ENCODE measurements around the gene FBXO2.
"Not testable (repeated sequence)": the region's sequence is repeated elsewhere in the genome, so short reads cannot be mapped to it uniquely, and the experiment has no call there.

FBXO2 gene

DNA sequence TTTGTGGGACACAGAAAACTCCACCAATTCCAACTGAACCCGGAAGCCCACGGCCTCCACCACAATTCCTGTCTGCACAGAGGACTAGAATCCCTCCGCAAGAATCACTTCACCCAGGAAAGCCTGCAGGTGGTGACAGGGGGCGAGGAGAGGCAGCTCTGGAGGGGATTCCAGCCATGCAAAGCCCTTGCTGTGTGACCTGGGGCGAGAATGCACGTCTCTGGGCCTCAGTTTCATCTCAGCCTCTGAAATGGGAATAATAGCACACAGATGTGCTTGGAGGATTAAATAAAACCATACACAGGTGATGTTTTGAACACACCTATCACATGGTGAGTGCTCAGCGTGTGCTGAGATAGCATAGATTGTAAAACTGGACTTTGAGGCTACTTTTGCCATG lies 14.1 kb downstream of the FBXO2 start:
- H3K4me3 ChIP-seq (ENCODE audit: low read depth, low read length), result no peak overlapping the region
- no peak for DNase-seq (ENCODE audit: low read depth)

DNA sequence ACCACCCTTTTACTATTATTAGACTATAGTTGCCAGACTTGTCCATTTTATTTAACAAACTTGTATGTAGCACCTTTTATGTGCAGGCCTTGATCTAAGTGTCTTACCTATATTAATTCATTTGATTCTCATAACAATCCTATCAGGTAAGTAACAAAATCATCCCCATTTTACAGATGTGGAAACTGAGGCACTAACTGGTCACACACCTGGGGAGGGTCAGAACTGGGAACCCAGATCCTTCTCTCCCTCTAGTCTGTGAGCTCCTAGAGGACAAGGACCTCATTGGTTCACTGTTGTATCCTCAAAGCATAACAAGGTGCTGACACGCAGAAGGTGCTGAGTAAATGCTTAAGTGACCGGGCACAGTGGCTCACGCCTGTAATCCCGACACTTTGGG lies 14.9 kb downstream of the FBXO2 start:
- DNase-seq (ENCODE audit: low read depth), result no peak
- no peak overlapping the region for H3K4me3 ChIP-seq (ENCODE audit: low read depth, low read length)

DNA sequence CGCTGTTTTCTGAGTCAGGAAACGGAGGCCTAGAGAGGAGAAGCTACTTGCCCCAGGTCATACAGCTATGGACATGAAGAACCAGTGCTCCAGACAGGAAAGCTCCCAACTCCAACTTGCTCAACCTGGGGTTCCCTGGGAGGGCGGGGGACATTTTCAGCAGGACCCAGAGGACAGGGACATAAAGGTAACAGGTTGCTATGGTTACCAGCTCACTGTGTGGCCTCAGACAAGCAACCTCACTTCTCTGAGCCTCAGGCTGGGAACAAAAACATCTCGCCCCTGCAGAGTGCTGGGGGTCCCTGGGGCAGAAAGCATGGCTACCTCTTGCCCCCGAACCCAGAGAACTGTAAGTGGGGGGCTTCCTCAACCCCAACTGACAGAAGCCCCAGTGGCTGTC lies 16.1 kb downstream of the FBXO2 start:
- no peak for DNase-seq (ENCODE audit: low read depth)
- no peak overlapping the region for H3K4me3 ChIP-seq (ENCODE audit: low read depth, low read length)

DNA sequence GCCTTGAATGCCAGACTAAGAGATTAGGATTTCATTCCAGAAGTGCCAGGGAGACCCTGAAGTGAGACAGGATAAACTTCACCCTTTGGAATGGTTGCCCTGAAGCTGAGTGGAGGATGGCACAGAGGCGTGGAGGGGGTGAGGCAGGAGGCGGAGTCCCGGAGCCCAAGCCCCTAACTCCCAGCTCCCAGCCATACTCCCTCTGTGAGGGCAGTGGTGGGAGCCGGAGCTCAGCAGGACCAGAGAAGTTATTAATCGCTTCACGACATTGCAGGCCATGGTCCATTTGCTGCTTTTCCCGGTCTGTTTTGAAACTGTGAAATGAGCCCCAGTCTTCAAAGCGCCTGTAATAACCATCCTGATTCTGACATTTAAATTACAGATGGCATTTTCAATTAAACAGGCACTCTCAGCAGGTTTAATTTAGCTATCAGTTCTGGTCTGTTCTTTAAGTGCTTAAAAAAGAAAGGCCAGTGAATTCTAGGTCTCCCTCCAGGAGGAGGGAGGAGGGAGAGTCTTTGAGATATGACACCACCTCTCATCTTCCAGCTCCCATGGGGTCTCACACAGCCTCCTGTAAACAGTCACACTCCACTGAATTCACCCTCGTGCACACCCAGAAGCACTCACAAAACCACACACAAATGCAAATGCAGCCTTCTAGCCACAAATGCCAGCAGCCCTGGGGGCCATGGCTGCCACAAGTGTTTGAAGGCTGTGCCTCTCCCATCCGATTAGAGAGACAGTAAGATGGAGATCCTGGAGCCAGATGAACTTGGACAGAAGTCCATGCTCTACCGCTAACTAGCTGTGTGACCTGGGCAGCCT lies 19.6 kb downstream of the FBXO2 start:
- DNase-seq (ENCODE audit: low read depth), result no peak
- H3K4me3 ChIP-seq (ENCODE audit: low read depth, low read length), result no peak overlapping the region

DNA sequence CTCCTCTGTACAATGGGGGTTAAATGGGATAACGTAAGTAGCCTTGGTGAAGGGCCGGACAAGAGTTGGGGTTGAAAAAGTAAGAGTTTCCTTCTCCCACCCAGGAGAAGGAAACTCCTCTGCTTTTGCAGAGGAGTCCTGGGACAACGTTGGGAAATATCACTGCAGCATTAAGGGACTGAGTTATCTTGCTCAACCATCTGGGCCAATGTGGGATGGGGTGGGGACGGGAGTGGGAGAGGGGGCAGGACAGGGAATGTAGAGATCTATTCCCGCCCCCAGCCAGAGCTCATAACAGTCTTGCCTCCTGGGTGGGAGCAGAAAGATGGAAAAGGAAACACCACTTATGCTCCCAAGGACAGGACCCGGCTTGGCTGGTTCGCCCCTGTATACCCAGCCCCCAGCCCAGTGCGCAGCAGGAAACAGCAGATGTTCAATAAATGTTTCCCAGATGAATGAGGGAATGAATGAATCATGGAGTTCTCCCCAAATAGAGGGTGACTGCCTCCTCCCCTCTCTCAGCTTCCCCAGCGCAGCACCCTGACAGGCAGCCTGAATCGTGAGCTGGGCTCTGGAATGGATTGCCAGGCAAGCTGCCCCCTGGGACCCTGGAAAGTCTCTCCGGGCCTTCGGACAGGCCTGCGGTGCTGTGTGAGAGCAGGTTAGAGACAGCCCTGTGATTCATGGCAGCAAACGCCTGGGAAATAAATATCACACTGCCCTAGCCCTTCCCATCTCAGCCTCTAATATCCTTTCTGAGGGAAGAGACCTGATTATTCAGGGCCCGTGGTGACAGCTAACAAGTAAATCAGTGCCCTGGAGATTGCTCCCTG lies 24.8 kb downstream of the FBXO2 start:
- no peak for DNase-seq (ENCODE audit: low read depth)
- H3K4me3 ChIP-seq (ENCODE audit: low read depth, low read length), result no peak overlapping the region

DNA sequence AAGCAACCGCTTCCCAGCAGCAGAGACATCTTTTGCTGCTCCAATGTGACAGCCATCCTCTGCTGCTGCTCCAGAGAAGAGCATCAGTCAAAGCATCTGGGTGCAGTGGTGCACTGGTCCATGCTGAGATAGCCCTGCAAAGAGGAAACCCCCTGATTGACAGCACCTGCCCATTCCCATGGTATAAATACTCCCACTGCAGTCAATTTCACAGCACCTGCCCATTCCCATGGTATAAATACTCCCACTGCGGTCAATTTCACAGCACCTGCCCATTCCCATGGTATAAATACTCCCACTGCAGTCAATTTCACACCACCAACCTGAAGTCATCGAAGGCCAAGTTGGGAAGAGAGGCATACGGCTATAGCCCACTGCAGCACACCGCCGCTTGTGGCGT lies 25.5 kb downstream of the FBXO2 start:
- H3K4me3 ChIP-seq (ENCODE audit: low read depth, low read length), result no peak overlapping the region
- DNase-seq (ENCODE audit: low read depth), result no peak

DNA sequence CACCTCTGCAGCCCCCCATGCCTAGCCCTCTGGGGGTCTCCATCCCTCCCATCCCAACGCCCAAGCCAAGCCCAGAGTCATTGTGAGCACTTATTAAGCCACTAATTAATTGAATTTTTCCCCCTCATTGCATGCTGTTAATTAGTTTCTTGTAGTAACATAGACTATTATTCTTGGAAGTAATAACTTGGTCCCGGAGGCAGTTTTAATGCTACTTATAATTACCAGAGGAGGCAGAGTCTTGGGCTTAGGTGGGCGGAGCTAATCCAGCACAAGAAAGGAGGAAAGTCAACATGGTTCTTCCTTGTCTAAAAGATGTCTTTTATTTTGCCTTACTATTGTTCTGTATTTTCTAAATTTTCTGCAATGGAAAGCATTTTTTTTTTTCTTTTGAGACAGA lies 27.7 kb downstream of the FBXO2 start:
- H3K4me3 ChIP-seq (ENCODE audit: low read depth, low read length), result no peak overlapping the region
- no peak for DNase-seq (ENCODE audit: low read depth)

DNA sequence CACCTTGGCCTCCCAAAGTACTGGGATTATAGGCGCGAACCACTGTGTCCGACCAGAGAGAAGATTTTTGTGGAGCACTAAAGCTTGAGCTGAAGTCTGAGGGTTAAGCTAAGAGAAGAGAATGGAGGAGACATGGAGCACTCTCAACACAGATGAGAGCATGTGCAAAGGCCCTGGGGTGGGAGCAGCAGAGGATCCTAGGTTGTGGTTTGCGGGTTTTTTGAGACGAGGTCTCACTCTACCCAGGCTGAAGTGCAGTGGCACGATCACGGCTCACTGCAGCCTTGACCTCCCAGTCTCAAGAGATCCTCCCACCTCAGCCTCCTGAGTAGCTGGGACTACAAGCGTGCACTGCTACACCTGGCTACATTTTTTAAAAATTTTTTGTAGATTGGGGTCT lies 30.5 kb downstream of the FBXO2 start:
- no peak overlapping the region for H3K4me3 ChIP-seq (ENCODE audit: low read depth, low read length)
- DNase-seq (ENCODE audit: low read depth), result no peak

DNA sequence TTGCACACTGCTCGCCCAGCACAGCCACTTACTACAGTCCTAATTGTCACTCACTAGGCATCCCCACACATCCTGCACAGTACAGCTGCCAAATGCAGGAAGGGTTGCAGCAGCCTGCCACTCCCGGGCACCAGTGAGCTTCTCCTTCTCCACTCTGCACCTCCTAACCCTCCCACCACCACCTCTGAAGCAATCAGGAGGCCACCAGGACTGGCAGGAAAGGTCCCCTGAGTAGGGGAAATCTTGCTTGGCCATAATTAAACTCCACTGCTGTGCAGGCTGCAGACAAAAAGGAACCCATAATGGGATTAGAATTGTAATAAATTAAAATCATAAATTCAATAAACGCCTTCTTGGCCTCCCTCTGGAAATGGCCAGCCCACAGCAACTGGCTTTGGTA lies 31.8 kb downstream of the FBXO2 start:
- no peak for DNase-seq (ENCODE audit: low read depth)
- H3K4me3 ChIP-seq (ENCODE audit: low read depth, low read length), result no peak overlapping the region

DNA sequence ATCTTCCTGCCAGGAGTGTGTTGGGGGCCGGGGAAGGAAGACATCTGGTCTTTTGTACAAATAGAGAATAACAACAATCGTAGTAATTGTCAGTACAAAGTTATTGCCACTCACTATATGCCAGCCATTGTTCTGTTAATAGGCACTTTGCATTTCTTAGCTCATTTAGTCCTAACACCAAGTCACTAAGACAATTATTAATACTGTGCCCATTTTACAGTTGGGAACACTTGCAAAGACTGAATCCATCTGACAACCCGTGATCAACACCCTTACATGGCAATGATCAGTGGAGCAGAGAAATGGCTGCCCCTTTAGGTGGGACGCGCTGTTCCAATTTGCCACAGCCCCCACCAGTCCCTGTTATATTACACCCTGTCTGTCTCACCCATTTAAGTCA lies 33.3 kb downstream of the FBXO2 start:
- no peak overlapping the region for H3K4me3 ChIP-seq (ENCODE audit: low read depth, low read length)
- no peak for DNase-seq (ENCODE audit: low read depth)

DNA sequence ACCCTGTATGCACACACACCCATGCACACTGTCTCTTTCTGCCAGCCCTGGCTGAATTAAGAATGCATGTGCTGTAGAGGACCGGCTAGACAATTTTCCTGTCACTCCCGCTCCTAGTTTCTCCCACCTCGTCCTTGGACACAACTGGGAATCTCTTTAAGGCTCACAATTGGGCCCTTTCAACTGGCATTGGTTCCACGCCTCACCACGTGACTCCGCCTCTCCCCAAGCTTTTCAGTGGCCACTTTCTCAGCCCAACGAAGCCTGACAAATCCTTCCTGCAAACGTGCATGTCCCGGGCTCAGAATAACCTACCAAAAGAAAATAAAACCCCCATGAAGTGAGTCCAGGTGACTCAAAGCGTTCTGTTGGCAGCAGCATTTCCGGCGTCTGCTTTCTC lies 33.8 kb downstream of the FBXO2 start:
- H3K4me3 ChIP-seq (ENCODE audit: low read depth, low read length), result no peak overlapping the region
- no peak for DNase-seq (ENCODE audit: low read depth)

DNA sequence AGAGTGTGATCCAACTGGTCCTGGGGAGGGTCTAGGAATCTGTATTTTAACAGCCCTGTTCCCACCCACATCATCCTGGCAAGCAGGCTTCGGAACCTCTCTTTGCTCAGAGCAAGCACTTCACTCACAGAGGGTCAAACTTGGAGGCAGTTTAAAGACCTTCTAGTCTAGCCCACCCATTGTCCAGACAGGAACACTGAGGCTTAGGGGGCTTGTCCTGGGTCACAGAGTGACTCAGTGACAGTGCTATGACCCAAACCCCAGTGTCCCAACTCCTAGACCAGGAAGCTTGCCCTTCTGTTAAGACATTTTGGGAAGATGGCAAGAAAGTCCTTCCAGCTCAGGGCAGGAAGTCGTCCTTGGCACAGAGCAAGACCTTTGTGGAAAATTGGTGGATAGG lies 36.5 kb downstream of the FBXO2 start:
- no peak overlapping the region for H3K4me3 ChIP-seq (ENCODE audit: low read depth, low read length)
- DNase-seq (ENCODE audit: low read depth), result no peak

DNA sequence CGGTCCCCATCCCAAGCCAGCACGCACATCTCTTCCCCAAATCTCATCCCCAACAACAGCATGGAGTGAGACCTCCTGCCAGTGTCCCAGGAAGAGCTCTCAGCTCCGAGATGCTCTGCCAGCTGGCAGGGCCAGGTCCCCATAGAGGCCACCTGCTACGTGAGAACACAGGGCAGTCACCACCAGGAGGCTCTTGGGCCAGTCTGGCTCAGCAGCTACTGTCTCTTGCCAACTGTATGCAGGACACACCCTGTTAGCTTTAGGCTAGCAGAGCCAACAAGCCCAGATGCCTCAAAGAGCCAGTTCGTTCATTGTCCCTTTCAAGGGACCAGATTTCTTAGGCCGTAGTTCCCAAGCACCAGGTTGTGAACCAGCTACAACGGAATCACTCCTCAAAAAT lies 36.9 kb downstream of the FBXO2 start:
- no peak overlapping the region for H3K4me3 ChIP-seq (ENCODE audit: low read depth, low read length)
- DNase-seq (ENCODE audit: low read depth), result no peak

DNA sequence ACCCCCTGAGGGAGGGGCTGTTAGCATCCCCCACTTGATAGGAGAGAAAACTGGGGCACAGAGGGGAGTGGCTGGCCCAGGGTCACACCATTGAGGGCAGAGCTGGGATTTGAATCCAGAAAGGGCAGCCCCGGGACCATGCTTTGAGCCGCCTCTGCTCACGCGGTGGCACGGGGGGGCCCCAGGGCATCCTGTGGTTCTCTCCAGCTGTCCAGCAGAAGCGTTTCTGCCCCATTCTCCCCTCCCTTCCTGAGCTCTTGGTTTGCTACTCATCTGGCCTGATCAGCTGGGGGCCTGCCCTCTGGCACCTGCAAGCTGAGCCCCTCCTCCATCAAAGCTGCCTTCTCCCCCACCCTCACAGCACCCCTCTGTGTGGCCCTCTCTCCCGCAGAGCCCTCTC lies 37.5 kb downstream of the FBXO2 start:
- no peak overlapping the region for H3K4me3 ChIP-seq (ENCODE audit: low read depth, low read length)
- DNase-seq (ENCODE audit: low read depth), result no peak

DNA sequence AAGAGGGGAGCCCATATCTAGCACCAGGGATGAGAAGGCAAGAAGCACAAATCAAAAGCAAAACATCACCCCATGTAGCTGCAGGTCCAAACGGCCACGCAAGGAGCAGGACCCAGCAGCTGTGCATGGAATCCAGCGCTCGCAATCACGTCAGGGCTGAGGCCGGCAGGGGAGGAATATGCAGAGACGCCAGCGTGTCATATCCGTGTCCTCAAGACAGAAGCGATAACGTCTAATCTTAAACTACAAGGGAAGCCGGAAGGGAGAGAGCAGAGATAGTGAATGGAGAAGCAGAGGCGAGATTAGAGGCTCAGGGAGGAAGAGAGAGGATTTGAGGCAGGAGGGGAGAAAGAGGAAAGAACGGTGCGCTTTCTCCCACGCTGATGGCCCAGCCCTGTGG lies 39.1 kb downstream of the FBXO2 start:
- H3K4me3 ChIP-seq (ENCODE audit: low read depth, low read length), result no peak overlapping the region
- no peak for DNase-seq (ENCODE audit: low read depth)

DNA sequence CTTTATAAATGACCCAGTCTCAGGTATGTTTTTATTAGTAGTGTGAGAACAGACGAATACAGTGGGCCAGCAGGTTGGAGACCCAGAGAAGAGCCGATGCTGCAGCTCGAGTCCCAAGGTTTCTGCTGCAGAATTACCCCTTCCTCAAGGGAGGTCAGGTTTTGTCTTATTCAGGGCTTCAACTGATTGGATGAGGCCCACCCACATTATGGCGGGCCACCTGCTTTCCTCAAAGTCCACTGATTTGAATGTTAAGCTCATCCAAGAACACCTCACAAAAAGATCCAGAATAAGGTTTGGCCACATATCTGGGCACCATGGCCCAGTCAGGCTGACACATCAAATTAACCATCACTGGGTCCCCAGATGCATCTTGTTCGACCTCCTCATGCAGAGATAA lies 40.9 kb downstream of the FBXO2 start:
- H3K4me3 ChIP-seq (ENCODE audit: low read depth, low read length), result no peak overlapping the region
- no peak for DNase-seq (ENCODE audit: low read depth)

DNA sequence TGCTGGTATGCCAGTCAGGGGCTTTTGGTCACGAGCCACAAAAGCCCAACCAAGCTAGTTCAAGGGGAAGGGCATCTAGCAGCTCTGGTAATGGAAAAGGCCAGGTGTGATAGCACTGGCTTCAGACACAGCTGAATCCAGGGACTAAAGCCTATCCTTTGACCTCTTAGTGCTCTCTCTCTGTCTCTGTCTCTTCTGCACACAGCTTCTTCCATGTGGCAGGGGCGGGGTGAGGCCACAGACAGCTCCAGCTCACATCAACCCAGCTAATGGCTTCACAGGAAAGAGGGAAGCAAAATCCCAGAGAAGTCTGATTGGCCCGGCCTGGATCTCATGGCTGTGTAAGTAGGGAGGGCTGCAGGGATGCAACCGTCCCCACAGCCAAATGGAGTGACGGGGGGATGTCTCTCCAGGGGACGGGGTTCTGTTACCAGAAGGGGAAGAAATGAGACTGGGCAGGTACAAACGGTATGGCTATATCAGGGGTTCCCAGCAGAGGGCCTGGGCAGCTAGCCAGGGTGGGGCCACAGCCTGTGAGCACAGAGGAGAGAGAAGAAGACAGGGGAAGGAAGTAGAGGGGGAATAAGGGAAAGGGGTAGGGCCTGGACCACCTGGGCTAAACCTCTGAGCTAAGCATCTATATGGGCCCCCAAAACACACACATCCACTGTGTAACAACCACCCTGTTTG lies 42.4 kb downstream of the FBXO2 start:
- DNase-seq (ENCODE audit: low read depth), result no peak
- no peak overlapping the region for H3K4me3 ChIP-seq (ENCODE audit: low read depth, low read length)

DNA sequence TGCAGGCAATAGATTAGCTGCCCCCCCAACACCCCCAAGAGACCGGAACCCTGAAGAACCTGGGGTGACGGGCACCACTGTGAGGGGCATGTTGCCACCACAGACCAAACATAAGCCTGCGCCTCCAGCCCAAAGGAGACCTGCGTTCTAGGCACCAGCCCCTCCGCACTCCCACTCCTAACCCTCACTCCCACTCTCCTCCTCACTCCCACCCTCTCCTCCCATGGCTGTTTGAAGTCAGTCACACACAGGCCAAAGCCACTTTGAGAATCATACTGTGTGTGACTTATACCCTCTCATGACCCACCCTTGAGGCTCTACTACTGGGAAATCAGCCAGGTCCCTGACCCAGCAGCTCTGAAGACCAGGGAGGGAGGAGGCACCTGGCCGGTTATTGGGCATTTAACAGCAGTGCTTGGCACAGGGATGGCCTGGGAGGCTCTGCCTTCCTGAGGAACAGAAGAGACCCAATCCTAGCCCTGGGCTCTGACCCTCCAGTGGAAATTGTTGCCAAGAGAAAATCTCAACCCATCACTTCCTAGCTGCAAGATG lies 43.5 kb downstream of the FBXO2 start:
- H3K4me3 ChIP-seq (ENCODE audit: low read depth, low read length), result no peak overlapping the region
- DNase-seq (ENCODE audit: low read depth), result no peak

DNA sequence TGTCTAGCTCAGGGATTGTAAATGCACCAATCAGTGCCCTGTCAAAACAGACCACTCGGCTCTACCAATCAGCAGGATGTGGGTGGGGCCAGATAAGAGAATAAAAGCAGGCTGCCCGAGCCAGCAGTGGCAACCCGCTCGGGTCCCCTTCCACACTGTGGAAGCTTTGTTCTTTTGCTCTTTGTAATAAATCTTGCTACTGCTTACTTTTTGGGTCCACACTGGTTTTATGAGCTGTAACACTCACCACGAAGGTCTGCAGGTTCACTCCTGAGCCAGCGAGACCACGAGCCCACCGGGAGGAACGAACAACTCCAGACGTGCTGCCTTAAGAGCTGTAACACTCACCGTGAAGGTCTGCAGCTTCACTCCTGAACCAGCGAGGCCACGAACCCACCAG lies 44.9 kb downstream of the FBXO2 start:
- DNase-seq (ENCODE audit: low read depth); H3K4me3 ChIP-seq (ENCODE audit: low read depth, low read length): not testable (repeated sequence)

DNA sequence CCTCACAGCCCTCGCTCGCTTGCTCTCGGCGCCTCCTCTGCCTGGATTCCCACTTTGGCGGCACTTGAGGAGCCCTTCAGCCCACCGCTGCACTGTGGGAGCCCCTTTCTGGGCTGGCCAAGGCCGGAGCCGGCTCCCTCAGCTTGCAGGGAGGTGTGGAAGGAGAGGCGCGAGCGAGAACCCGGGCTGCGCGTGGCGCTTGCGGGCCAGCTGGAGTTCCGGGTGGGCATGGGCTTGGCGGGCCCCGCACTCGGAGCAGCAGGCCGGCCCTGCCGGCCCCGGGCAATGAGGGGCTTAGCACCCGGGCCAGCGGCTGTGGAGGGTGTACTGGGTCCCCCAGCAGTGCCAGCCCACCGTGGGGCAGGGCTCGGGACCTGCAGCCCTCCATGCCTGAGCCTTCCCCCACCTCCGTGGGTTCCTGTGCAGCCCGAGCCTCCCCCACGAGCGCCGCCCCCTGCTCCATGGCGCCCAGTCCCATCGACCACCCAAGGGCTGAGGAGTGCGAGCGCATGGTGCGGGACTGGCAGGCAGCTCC lies 45.6 kb downstream of the FBXO2 start:
- not testable (repeated sequence) for H3K4me3 ChIP-seq (ENCODE audit: low read depth, low read length); DNase-seq (ENCODE audit: low read depth)

Data from skeletal muscle cell (primary cell).